Stimulated activated naive CD8-positive, alpha-beta T cell treated with anti-CD3 and anti-CD28 coated beads, Interleukin-15, Interleukin-2, amounts not matched to agents 100 ng/mL and 50 ng/mL, for 24 hours (primary cell): Measurements from ENCODE around the gene FASN.
"Not testable (repeated sequence)": the region's sequence is repeated elsewhere in the genome, so short reads cannot be mapped to it uniquely, and the experiment has no call there.

ENCODE experiments used
- H3K27ac Mint-ChIP-seq: one replicate; pipeline ENCODE4 v1.8.0; 2021; ENCODE audit warnings: mild to moderate bottlenecking, mixed read lengths
- H3K27me3 Mint-ChIP-seq: one replicate; pipeline ENCODE4 v1.8.0; 2021; ENCODE audit warnings: mixed read lengths
- H3K36me3 Mint-ChIP-seq: one replicate; pipeline ENCODE4 v1.8.0; 2021; ENCODE audit warnings: low read depth, mixed read lengths
- H3K4me1 Mint-ChIP-seq: one replicate; pipeline ENCODE4 v1.8.0; 2021; ENCODE audit warnings: low read depth, mixed read lengths
- H3K4me3 Mint-ChIP-seq: one replicate; pipeline ENCODE4 v1.8.0; 2021; ENCODE audit warnings: mild to moderate bottlenecking, mixed read lengths
- H3K9me3 Mint-ChIP-seq: one replicate; pipeline ENCODE4 v1.8.0; 2021; ENCODE audit warnings: mixed read lengths

Gene FASN

GRCh38 chr17:82047379-82047778, 50.7 kb downstream of the FASN start:
- H3K9me3 Mint-ChIP-seq: no peaks in the 10 kb centered on the region
- no peaks in the 10 kb centered on the region for H3K27me3 Mint-ChIP-seq
- H3K4me1 Mint-ChIP-seq: peaks cover 7% of the 10 kb centered on the region
- H3K36me3 Mint-ChIP-seq: no peaks in the 10 kb centered on the region
- H3K4me3 Mint-ChIP-seq: no peak overlapping the region
- H3K27ac Mint-ChIP-seq: no peak overlapping the region

- H3K9me3 Mint-ChIP-seq: no peaks in the 10 kb centered on the region
- peaks cover 7% of the 10 kb centered on the region for H3K4me1 Mint-ChIP-seq
- no peak overlapping the region for H3K27ac Mint-ChIP-seq
- no peak overlapping the region for H3K4me3 Mint-ChIP-seq
- H3K36me3 Mint-ChIP-seq: no peaks in the 10 kb centered on the region
- H3K27me3 Mint-ChIP-seq: no peaks in the 10 kb centered on the region
These were observed 51.1 kb downstream of the FASN start for GRCh38 chr17:82046903-82047302.

- no peaks in the 10 kb centered on the region for H3K36me3 Mint-ChIP-seq
- H3K27me3 Mint-ChIP-seq: no peaks in the 10 kb centered on the region
- no peak overlapping the region for H3K27ac Mint-ChIP-seq
- no peak overlapping the region for H3K4me3 Mint-ChIP-seq
- H3K4me1 Mint-ChIP-seq: peaks cover 7% of the 10 kb centered on the region
- no peaks in the 10 kb centered on the region for H3K9me3 Mint-ChIP-seq
These were observed 52.0 kb downstream of the FASN start for GRCh38 chr17:82045936-82046484.

GRCh38 chr17:82043507-82043906, 54.5 kb downstream of the FASN start:
- H3K36me3 Mint-ChIP-seq: no peaks in the 10 kb centered on the region
- H3K4me1 Mint-ChIP-seq: peaks cover 7% of the 10 kb centered on the region
- no peaks in the 10 kb centered on the region for H3K9me3 Mint-ChIP-seq
- no peak overlapping the region for H3K27ac Mint-ChIP-seq
- no peak overlapping the region for H3K4me3 Mint-ChIP-seq
- no peaks in the 10 kb centered on the region for H3K27me3 Mint-ChIP-seq

GRCh38 chr17:82042649-82043048, 55.4 kb downstream of the FASN start:
- no peaks in the 10 kb centered on the region for H3K36me3 Mint-ChIP-seq
- H3K27ac Mint-ChIP-seq: no peak overlapping the region
- no peaks in the 10 kb centered on the region for H3K27me3 Mint-ChIP-seq
- peaks cover 12% of the 10 kb centered on the region for H3K4me1 Mint-ChIP-seq
- H3K9me3 Mint-ChIP-seq: no peaks in the 10 kb centered on the region
- H3K4me3 Mint-ChIP-seq: no peak overlapping the region

- H3K36me3 Mint-ChIP-seq: no peaks in the 10 kb centered on the region
- no peaks in the 10 kb centered on the region for H3K9me3 Mint-ChIP-seq
These were observed 56.8 kb downstream of the FASN start for GRCh38 chr17:82041144-82041814.

GRCh38 chr17:82039695-82040299, 58.2 kb downstream of the FASN start:
- Mint-ChIP-seq H3K4me1 (peaks cover 20% of the 10 kb centered on the region), H3K27me3 (no peaks in the 10 kb centered on the region), H3K27ac (no peak overlapping the region), H3K9me3 (no peaks in the 10 kb centered on the region), H3K4me3 (no peak overlapping the region), H3K36me3 (no peaks in the 10 kb centered on the region)

More at GRCh38 chr17:82041144-82041814, 56.8 kb downstream of the FASN start:
- Mint-ChIP-seq H3K27ac (no peak overlapping the region), H3K4me3 (no peak overlapping the region), H3K4me1 (peaks cover 14% of the 10 kb centered on the region), H3K27me3 (no peaks in the 10 kb centered on the region)

- H3K27ac Mint-ChIP-seq: not testable (repeated sequence)
These were observed 59.1 kb downstream of the FASN start for GRCh38 chr17:82038796-82039409.

GRCh38 chr17:82037889-82038195, 60.2 kb downstream of the FASN start:
- H3K4me3 Mint-ChIP-seq: peak overlapping the region; percentile 75
- H3K36me3 Mint-ChIP-seq: no peaks in the 10 kb centered on the region
- peak overlapping the region; percentile 86 for H3K27ac Mint-ChIP-seq
- no peaks in the 10 kb centered on the region for H3K9me3 Mint-ChIP-seq
- H3K4me1 Mint-ChIP-seq: peaks cover 20% of the 10 kb centered on the region
- H3K27me3 Mint-ChIP-seq: no peaks in the 10 kb centered on the region

More at GRCh38 chr17:82038796-82039409, 59.1 kb downstream of the FASN start:
- peaks cover 20% of the 10 kb centered on the region for H3K4me1 Mint-ChIP-seq
- not testable (repeated sequence) for H3K36me3 Mint-ChIP-seq, H3K4me3 Mint-ChIP-seq, H3K27me3 Mint-ChIP-seq, H3K9me3 Mint-ChIP-seq

GRCh38 chr17:82037092-82037888, 60.7 kb downstream of the FASN start, which contains the start of gene DCXR:
Gene DCXR (minus strand): TSS chr17:82037697. CDS start chr17:82037682, 15 bp downstream.
- peaks cover 20% of the 10 kb centered on the region for H3K4me1 Mint-ChIP-seq
- peak within 1 kb of the TSS; percentile 75 for H3K4me3 Mint-ChIP-seq
- peak within 1 kb of the TSS; percentile 86 for H3K27ac Mint-ChIP-seq
- no peaks in the 10 kb centered on the region for H3K9me3 Mint-ChIP-seq
- no peaks in the 10 kb centered on the region for H3K36me3 Mint-ChIP-seq
- no peaks in the 10 kb centered on the region for H3K27me3 Mint-ChIP-seq

- Mint-ChIP-seq H3K9me3 (no peaks in the 10 kb centered on the region), H3K4me3 (peak overlapping the region; percentile 74), H3K27me3 (no peaks in the 10 kb centered on the region), H3K27ac (no peak overlapping the region), H3K36me3 (no peaks in the 10 kb centered on the region), H3K4me1 (peaks cover 20% of the 10 kb centered on the region)
These were observed 61.4 kb downstream of the FASN start for GRCh38 chr17:82036634-82037091.

GRCh38 chr17:82035956-82036633, 61.9 kb downstream of the FASN start:
- Mint-ChIP-seq H3K9me3 (no peaks in the 10 kb centered on the region), H3K27ac (no peak overlapping the region), H3K36me3 (no peaks in the 10 kb centered on the region), H3K4me3 (peak overlapping the region; percentile 74), H3K27me3 (no peaks in the 10 kb centered on the region), H3K4me1 (peaks cover 20% of the 10 kb centered on the region)

- Mint-ChIP-seq H3K27me3 (no peaks in the 10 kb centered on the region), H3K27ac (no peak overlapping the region), H3K4me3 (peak overlapping the region; percentile 74), H3K9me3 (no peaks in the 10 kb centered on the region), H3K36me3 (no peaks in the 10 kb centered on the region), H3K4me1 (peaks cover 22% of the 10 kb centered on the region)
These were observed 62.5 kb downstream of the FASN start for GRCh38 chr17:82035488-82035887.

- Mint-ChIP-seq H3K27me3 (no peaks in the 10 kb centered on the region), H3K4me3 (no peak overlapping the region), H3K4me1 (peaks cover 28% of the 10 kb centered on the region), H3K27ac (no peak overlapping the region), H3K36me3 (no peaks in the 10 kb centered on the region), H3K9me3 (no peaks in the 10 kb centered on the region)
These were observed 63.5 kb downstream of the FASN start for GRCh38 chr17:82034371-82035011.
